Measurements from ENCODE around the gene ZNF764. TPM values are rescaled to one million over a fixed set of nuclear protein-coding genes. Genes with fewer than 3 reads are reported as not detected.

ZNF764 gene
- total RNA-seq, 4 donors from 2014 or later, result 8.3 to 12.0 (median 10.3) TPM

DNA sequence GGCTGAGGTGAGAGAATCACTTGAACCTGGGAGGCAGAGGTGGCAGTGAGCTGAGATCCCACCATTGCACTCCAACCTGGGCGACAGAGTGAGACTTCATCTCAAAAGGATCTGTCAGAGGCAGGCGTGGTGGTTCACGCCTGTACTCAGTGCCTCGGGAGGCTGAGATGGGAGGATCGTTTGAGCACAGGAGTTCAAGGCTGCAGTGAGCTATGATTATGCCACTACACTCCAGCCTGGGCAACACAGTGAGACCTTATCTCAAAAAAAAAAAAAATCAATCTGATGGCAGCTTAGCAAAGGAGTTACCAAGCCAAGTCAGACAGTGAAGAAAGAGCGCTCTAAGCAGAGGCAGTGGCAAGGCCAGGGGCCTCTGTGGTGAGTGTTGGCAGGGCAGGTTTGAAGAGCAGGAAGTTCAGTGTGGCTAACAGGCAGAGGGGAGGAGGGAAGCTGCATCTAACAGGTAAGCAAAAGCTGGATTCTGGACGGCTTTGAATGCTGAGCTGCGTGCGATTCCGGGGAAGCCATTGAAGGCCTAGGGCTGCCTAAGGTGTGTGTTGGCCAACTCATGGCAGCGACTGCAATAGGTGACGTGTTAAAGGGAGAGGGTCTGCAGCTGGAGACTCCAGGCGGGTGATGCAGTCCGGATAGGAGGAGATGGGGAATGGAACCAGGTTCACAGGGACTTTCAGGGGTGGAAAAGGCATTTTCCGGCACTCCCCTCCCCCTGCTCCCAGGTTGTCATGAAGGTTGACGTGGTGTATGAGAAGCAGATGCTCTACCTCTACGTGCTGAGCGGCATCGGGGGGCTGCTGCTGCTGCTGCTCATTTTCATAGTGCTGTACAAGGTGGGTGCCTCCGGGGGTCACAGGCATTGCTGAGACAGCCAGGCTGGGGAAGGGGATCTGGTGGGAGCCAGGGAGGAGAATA lies 38.8 kb downstream of the ZNF764 start:
- TF ChIP-seq, protein P1, sequence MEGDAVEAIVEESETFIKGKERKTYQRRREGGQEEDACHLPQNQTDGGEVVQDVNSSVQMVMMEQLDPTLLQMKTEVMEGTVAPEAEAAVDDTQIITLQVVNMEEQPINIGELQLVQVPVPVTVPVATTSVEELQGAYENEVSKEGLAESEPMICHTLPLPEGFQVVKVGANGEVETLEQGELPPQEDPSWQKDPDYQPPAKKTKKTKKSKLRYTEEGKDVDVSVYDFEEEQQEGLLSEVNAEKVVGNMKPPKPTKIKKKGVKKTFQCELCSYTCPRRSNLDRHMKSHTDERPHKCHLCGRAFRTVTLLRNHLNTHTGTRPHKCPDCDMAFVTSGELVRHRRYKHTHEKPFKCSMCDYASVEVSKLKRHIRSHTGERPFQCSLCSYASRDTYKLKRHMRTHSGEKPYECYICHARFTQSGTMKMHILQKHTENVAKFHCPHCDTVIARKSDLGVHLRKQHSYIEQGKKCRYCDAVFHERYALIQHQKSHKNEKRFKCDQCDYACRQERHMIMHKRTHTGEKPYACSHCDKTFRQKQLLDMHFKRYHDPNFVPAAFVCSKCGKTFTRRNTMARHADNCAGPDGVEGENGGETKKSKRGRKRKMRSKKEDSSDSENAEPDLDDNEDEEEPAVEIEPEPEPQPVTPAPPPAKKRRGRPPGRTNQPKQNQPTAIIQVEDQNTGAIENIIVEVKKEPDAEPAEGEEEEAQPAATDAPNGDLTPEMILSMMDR (IDR thresholded peaks at IDR 0.05), result no peak
- no peak for TF ChIP-seq POLR2A (IDR thresholded peaks at IDR 0.05)
- WGBS, 2 donors, result 80% methylated on average over 20 of the region's 20 CpGs
- no peak overlapping the region for H3K4me3 ChIP-seq (ENCODE audit: low read depth, poor library complexity, severe bottlenecking)
- intact Hi-C loops (cut with DNase I; ENCODE audit: low total_unique reads), result no loop called here
- no peak for DNase-seq (ENCODE audit: low spot score in 2 of 2)

DNA sequence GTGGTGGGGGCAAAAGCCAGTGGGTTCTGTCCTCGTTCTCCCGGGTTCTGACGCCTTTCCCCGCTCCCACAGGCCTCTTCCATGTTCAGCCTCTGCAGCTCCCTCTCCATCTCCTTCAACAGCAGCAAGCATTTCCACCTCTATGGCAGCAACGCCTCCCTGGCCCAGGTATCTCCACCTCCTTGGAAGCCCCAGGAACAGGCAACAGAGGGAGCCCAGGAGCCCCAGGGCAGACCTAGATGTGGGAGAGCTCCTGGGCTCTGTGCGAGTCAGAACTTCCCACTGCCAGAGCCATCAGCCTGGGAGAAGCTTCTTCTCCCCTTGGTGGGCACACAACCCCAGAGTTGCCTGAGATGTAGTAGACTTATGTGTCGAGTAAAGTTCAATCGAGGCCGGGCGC lies 39.6 kb downstream of the ZNF764 start:
- no peak for DNase-seq (ENCODE audit: low spot score in 2 of 2)
- intact Hi-C loops (cut with DNase I; ENCODE audit: low total_unique reads), result no loop called here
- no peak for TF ChIP-seq POLR2A (IDR thresholded peaks at IDR 0.05)
- 90 to 92% methylated on average over 10 of the region's 10 CpGs for WGBS, 2 donors
- H3K4me3 ChIP-seq (ENCODE audit: low read depth, poor library complexity, severe bottlenecking), result no peak overlapping the region

DNA sequence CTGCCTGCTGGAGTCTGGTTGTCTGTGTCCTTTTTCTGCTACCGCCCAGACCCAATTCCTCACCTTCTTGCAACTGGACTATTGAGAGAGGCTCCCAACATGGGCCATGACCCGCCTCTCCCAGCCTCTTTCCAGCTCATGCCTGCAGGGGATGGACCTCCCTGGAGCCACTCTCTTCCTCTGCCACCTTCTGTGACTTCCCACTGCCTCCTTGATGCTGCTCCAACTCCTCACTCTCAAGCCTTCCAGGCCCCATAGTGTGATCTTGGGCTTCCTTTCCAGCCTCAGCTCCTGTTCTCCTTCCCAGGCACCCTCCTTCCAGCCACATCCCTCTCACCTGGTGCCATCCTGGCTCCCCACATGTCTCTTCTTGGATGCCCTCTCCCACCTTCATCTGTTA lies 42.9 kb downstream of the ZNF764 start:
- intact Hi-C loops (cut with DNase I; ENCODE audit: low total_unique reads), result no loop called here
- no peak for DNase-seq (ENCODE audit: low spot score in 2 of 2)
- TF ChIP-seq POLR2A (IDR thresholded peaks at IDR 0.05), result no peak
- TF ChIP-seq, protein P1 (IDR thresholded peaks at IDR 0.05), result no peak
- no peak overlapping the region for H3K4me3 ChIP-seq (ENCODE audit: low read depth, poor library complexity, severe bottlenecking)
- WGBS, 2 donors, result 87 to 90% methylated on average over 2 of the region's 2 CpGs

DNA sequence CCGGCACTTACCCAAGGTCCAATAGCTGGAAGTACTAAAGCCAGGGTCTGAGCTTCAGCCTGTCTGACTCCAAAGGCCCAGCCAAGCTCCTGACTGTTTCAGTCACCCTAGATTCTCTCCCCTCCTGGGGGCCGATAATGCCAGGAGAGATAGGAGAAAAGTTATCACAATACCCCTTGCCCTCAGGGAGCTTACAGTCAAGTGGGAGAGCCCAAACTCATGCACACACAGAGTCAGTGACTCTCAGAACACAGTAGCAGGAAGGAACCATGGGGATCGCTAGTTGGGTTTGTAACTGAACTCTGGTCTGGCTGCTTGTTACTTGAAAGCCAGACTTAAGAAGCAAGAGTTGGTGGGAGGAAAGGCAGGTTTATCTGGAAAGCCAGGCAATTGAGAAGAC lies 46.7 kb downstream of the ZNF764 start:
- intact Hi-C loops (cut with DNase I; ENCODE audit: low total_unique reads), result no loop called here
- WGBS, 2 donors, result 87 to 98% methylated on average over 3 of the region's 3 CpGs
- no peak for TF ChIP-seq POLR2A (IDR thresholded peaks at IDR 0.05)
- TF ChIP-seq, protein P1 (IDR thresholded peaks at IDR 0.05), result no peak
- DNase-seq (ENCODE audit: low spot score in 2 of 2), result no peak
- no peak overlapping the region for H3K4me3 ChIP-seq (ENCODE audit: low read depth, poor library complexity, severe bottlenecking)

DNA sequence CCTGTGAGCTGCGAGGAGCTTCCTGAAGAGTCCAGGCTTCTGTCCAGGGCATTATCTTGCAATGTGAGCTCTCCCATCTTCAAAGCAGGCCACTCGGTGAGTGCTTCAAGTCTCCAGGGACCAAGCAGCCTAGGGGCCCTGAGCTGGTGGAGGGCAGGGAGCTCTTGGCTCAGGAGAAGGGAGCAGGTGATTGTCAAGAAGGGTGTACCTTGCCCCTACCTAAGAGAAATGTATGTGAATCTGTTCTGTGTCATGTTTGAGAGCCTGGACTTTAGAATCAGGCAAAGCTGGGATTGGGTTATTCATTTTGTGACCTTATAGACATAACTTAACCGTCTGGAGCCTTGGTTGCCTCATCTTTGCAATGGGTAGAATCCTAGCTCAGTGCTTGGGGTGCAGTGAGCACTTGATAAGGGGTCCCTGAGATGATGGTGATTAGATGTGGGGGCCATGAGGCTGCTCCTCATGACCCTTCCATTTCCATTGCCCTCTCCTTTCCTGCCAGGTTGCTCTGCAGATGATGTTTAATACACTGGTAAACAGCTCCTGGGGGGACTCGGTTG lies 47.7 kb downstream of the ZNF764 start:
- TF ChIP-seq, protein P1 (IDR thresholded peaks at IDR 0.05), result no peak
- TF ChIP-seq POLR2A (IDR thresholded peaks at IDR 0.05), result no peak
- no peak for DNase-seq (ENCODE audit: low spot score in 2 of 2)
- no peak overlapping the region for H3K4me3 ChIP-seq (ENCODE audit: low read depth, poor library complexity, severe bottlenecking)
- intact Hi-C loops (cut with DNase I; ENCODE audit: low total_unique reads), result no loop called here
- 72 to 75% methylated on average over 4 of the region's 4 CpGs for WGBS, 2 donors

DNA sequence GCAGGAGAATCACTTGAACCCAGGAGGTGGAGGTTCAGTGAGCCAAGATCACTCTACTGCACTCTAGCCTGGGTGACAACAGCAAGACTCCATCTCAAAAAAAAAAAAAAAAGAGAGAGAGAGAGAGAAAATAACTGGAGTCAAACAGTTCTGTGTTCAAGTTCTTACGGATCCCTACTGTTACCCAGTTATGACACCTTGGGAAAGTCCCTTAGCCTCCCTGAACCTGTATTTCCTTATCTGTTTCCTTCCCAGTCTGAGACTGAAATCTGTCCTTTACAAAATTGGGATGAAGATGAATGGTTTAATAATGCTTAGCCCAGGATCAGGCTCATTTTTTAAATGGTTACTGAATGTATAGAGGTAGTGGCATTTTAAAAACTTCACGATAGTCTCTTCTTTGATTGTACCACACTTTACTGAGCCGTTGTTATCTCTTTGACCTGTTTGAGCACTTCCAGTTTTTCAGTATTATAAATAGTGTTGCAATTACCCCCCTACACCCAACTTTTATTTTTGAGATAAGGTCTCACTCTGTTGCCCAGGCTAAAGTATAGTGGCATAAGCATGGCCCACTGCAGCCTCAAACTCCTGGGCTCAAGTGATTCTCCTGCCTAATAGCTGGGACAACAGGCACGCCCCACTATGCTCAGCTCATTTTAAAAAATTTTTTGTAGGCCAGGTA lies 49.0 kb downstream of the ZNF764 start:
- WGBS, 2 donors, result 75 to 88% methylated on average over 4 of the region's 4 CpGs
- no peak for TF ChIP-seq POLR2A (IDR thresholded peaks at IDR 0.05)
- TF ChIP-seq, protein P1 (IDR thresholded peaks at IDR 0.05), result no peak
- H3K4me3 ChIP-seq (ENCODE audit: low read depth, poor library complexity, severe bottlenecking), result no peak overlapping the region
- no peak for DNase-seq (ENCODE audit: low spot score in 2 of 2)
- intact Hi-C loops (cut with DNase I; ENCODE audit: low total_unique reads), result no loop called here

Measured in lower leg skin (tissue), 4 donors.